AG04450 (cell line): ENCODE results near the gene MMP21. TPM values are rescaled to one million over a fixed set of nuclear protein-coding genes. Genes with fewer than 3 reads are reported as not detected.

Experiments used
- CTCF ChIA-PET: fragments of 300-600, 350-600 bp; formaldehyde crosslinking; extraction: SDS; loops from one replicate; lab custom pipeline; 2022; ENCODE audit warnings: antibody characterized with exemption, inconsistent platforms; lab: Charles Lee
- POLR2A ChIA-PET: fragments of 350-600 bp; formaldehyde crosslinking; extraction: SDS; loops from one replicate; lab custom pipeline; 2021; ENCODE audit warnings: antibody characterized with exemption, inconsistent platforms; lab: Yijun Ruan, JAX
- DNase-seq: peaks from one replicate; pipeline ENCODE4 v3.0.0-alpha.2; 2011; ENCODE audit warnings: low read depth, low spot score
- H3K27ac ChIP-seq: one replicate; pipeline ENCODE4 v1.5.1; 2012; ENCODE audit warnings: low read depth, low read length, control low read depth
- H3K27me3 ChIP-seq: one replicate; pipeline ENCODE4 v1.6.0; 2012; ENCODE audit warnings: low read length; ENCODE audit not compliant: control insufficient read depth, insufficient read depth
- H3K4me3 ChIP-seq: 2 replicates; pipeline ENCODE4 v1.5.1; 2011; ENCODE audit warnings: mild to moderate bottlenecking, low read depth, low read length, control low read depth
- H3K9me3 ChIP-seq: 2 replicates; pipeline ENCODE4 v1.5.1; 2012; ENCODE audit warnings: low read length; ENCODE audit not compliant: control insufficient read depth, insufficient read depth
- polyA plus RNA-seq: library from polyadenylated mRNA; depleted of rRNA; stranded (reverse); fragments of >200 nt; gene quantifications from 2 replicates; pipeline ENCODE4 v1.2.3, GENCODE V29; 2011
- TF ChIP-seq, protein P1 (sequence below): IDR thresholded peaks from 2 replicates; pipeline ENCODE4 v1.5.1; 2011; ENCODE audit warnings: low read depth, low read length, control low read depth, inconsistent platforms

Gene MMP21
- polyA plus RNA-seq, 1 experiment, result 0.07 TPM

DNA sequence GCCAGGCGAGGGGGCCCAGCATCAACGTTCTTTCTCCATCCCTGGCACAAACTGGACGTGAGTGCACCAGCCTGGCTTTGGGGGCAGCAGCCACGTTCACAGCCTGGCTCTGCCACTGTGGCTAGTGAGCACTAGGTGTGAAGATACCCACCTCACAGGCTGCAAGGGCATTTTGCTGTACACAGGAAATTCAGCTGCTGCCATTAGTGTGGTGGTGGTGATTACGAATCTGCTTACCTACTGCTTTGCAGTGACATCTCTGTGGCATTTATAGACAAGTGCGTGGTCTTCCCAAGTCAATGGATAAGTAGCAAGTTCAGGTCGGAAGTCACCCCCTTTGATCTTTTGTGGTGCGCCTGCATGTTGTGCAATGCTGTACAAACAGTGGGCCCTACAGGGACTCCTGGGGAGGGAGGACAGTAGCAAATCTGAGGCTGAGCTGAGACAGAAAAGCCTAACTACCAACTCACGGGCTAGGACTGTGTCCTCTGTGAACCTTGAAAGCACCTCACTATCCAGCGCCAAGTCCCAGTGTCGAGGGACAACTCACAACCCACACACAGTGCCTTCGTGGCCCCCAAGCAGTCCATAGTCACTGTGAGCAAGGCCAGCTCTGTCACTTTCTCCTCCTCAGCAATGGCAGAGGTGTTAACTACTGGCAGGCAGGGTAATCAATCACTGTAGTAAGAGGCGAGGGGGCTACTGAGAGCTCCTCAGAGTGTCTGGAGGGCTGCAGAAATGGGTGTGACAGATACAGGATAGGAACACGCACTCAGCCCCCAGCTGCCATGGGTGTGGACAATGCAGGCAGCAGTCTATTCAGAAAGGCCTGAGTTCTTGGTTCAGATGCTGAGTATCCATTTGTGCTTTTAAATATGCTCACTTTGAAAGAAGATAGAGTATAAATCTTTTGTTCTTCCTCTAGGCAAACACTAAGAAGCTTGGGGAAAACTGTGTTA is 17.0 kb upstream of the MMP21 start:
- POLR2A ChIA-PET, result no interaction called here
- CTCF ChIA-PET, result no interaction called here
- no peak overlapping the region for H3K27ac ChIP-seq

DNA sequence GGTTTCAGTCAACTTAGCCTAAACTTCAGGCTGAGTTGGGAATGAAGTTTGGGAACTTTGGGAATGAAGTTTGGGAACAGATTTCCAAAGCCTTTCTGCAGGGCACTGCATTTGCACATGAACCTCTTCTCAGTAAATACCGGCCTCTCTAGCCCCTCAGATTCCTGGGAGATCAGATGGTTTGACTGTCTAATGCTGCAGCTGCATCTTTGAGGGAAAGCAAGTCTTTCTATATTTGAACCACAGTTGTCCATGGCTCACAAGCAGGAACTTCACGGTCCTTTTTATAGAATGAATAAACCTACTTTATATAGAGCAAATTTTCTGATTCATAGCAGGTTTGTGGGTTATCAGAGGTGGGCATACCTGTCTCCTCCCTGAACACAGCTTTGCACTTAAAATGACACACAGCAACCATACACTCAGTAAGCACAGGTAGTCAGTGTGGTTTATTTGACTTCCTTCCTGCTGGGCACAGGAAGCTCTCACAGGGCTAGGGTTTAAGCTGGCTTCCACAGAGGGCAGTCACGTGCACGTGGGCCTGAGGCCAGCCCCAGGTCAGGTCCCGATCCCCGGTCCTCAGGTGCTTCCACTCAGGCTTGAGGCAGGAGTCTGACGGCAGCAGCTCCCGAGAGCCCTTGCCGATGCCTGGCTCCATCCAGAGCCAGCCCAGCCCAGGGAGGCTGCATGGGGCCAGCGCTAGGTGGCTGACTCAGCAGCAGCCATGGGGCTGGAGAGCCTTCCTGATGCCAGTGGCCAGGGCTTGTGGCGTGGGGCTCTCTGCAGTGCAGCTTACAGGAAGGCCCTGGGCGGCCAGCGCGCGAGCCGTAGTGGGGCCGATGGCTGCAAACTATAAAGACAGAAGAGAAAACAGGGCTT is 12.8 kb upstream of the MMP21 start:
- CTCF ChIA-PET, result no interaction called here
- TF ChIP-seq, protein P1, sequence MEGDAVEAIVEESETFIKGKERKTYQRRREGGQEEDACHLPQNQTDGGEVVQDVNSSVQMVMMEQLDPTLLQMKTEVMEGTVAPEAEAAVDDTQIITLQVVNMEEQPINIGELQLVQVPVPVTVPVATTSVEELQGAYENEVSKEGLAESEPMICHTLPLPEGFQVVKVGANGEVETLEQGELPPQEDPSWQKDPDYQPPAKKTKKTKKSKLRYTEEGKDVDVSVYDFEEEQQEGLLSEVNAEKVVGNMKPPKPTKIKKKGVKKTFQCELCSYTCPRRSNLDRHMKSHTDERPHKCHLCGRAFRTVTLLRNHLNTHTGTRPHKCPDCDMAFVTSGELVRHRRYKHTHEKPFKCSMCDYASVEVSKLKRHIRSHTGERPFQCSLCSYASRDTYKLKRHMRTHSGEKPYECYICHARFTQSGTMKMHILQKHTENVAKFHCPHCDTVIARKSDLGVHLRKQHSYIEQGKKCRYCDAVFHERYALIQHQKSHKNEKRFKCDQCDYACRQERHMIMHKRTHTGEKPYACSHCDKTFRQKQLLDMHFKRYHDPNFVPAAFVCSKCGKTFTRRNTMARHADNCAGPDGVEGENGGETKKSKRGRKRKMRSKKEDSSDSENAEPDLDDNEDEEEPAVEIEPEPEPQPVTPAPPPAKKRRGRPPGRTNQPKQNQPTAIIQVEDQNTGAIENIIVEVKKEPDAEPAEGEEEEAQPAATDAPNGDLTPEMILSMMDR, result no peak
- Histone ChIP-seq H3K4me3 (no peak overlapping the region), H3K9me3 (no peaks in the 10 kb centered on the region), H3K27me3 (no peaks in the 10 kb centered on the region), H3K27ac (no peak overlapping the region)
- no peak for DNase-seq
- POLR2A ChIA-PET, result no interaction called here

More for the DNA sequence above, 17.0 kb upstream of the MMP21 start:
- Histone ChIP-seq H3K27me3 (no peaks in the 10 kb centered on the region), H3K4me3 (no peak overlapping the region), H3K9me3 (no peaks in the 10 kb centered on the region)
- no peak for DNase-seq
- TF ChIP-seq, protein P1, result no peak

DNA sequence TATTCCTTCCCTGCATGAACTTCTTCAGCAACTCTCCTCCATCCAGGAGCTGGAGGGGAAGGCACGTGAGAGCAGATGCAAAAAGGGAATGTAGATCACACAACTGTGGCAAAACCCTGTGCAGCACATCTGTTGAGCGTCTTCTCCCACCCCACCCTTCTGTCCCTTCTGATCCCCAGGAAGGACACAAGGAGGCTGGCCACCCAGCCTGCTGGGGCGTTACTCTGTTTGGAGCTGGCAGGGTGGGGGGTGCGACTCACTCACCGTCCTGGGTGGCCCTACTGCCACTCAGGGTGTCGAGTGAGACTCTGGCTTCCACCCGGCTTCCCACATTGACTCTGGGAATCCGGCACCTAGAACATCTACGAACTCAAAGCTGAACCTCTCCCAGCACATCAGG is 10.2 kb upstream of the MMP21 start:
- ChIA-PET CTCF (no interaction called here), POLR2A (no interaction called here)

DNA sequence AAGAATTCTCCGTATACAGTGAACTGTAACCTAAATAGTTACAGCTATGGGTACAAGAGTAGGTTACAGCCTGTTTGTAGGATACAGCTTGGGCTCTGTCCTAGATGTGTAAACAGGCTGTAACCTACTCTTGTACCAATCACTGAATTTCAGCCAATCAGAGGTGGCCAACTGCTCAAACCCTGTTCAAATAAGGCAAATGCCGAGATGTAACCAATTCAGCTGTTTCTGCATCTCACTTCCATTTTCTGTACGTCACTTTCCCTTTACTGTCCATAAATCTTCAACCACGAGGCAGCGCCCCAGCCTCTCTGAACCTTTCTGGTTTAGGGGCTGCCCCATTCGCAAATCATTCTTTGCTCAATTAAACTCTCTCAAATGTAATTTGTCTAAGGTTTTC is 8.3 kb upstream of the MMP21 start:
- Histone ChIP-seq H3K27ac (no peak overlapping the region), H3K27me3 (no peaks in the 10 kb centered on the region), H3K4me3 (no peak overlapping the region), H3K9me3 (no peaks in the 10 kb centered on the region)
- DNase-seq, result no peak
- TF ChIP-seq, protein P1, result no peak
- CTCF ChIA-PET, result interaction anchor here (0.6 kb wide), 1 partner anchor 16 kb away, joined by 4 read pairs; no protein-coding TSS in a partner anchor
- POLR2A ChIA-PET, result no interaction called here

More for the DNA sequence above, 10.2 kb upstream of the MMP21 start:
- Histone ChIP-seq H3K27ac (no peak overlapping the region), H3K4me3 (no peak overlapping the region), H3K9me3 (no peaks in the 10 kb centered on the region), H3K27me3 (no peaks in the 10 kb centered on the region)
- TF ChIP-seq, protein P1, result no peak
- no peak for DNase-seq
